ENCODE results near the gene CNOT11.

CNOT11 gene

GRCh38 chr2:101306410-101306809 lies 53.7 kb downstream of the CNOT11 start:
- CTCF ChIA-PET: interaction anchor here (1.5 kb wide), 1 partner anchor 10 kb away, joined by 3 read pairs; no protein-coding TSS in a partner anchor
- DNase-seq (ENCODE audit: low read depth, low spot score): no peak
- POLR2A ChIA-PET: interaction anchor here (1.3 kb wide), 1 partner anchor 10 kb away, joined by 3 read pairs; no protein-coding TSS in a partner anchor
- H3K4me3 ChIP-seq (ENCODE audit: low read depth, low read length): peak overlapping the region; percentile 84
- TF ChIP-seq, protein P1, sequence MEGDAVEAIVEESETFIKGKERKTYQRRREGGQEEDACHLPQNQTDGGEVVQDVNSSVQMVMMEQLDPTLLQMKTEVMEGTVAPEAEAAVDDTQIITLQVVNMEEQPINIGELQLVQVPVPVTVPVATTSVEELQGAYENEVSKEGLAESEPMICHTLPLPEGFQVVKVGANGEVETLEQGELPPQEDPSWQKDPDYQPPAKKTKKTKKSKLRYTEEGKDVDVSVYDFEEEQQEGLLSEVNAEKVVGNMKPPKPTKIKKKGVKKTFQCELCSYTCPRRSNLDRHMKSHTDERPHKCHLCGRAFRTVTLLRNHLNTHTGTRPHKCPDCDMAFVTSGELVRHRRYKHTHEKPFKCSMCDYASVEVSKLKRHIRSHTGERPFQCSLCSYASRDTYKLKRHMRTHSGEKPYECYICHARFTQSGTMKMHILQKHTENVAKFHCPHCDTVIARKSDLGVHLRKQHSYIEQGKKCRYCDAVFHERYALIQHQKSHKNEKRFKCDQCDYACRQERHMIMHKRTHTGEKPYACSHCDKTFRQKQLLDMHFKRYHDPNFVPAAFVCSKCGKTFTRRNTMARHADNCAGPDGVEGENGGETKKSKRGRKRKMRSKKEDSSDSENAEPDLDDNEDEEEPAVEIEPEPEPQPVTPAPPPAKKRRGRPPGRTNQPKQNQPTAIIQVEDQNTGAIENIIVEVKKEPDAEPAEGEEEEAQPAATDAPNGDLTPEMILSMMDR (IDR thresholded peaks at IDR 0.05; ENCODE audit: insufficient read depth, low read length, missing control alignments): no peak

GRCh38 chr2:101307503-101307902 lies 54.8 kb downstream of the CNOT11 start:
- peak overlapping the region; percentile 84 for H3K4me3 ChIP-seq (ENCODE audit: low read depth, low read length)
- no peak for DNase-seq (ENCODE audit: low read depth, low spot score)
- TF ChIP-seq, protein P1 (IDR thresholded peaks at IDR 0.05; ENCODE audit: insufficient read depth, low read length, missing control alignments): no peak
- ChIA-PET CTCF (no interaction called here), POLR2A (interaction anchor here (1.0 kb wide), 1 partner anchor 35 kb away, joined by 3 read pairs; no protein-coding TSS in a partner anchor)

- TF ChIP-seq, protein P1 (IDR thresholded peaks at IDR 0.05; ENCODE audit: insufficient read depth, low read length, missing control alignments): no peak
- no peak for DNase-seq (ENCODE audit: low read depth, low spot score)
- peak overlapping the region; percentile 84 for H3K4me3 ChIP-seq (ENCODE audit: low read depth, low read length)
- CTCF ChIA-PET: interaction anchor here (2.4 kb wide), 1 partner anchor 34 kb away, joined by 12 read pairs; no protein-coding TSS in a partner anchor
- POLR2A ChIA-PET: interaction anchor here (0.7 to 1.2 kb wide), 3 partner anchors 28 to 55 kb away, joined by 3 read pairs; partner anchors contain the start of gene CNOT11
These were observed 55.3 kb downstream of the CNOT11 start for GRCh38 chr2:101307950-101308431.

DNA sequence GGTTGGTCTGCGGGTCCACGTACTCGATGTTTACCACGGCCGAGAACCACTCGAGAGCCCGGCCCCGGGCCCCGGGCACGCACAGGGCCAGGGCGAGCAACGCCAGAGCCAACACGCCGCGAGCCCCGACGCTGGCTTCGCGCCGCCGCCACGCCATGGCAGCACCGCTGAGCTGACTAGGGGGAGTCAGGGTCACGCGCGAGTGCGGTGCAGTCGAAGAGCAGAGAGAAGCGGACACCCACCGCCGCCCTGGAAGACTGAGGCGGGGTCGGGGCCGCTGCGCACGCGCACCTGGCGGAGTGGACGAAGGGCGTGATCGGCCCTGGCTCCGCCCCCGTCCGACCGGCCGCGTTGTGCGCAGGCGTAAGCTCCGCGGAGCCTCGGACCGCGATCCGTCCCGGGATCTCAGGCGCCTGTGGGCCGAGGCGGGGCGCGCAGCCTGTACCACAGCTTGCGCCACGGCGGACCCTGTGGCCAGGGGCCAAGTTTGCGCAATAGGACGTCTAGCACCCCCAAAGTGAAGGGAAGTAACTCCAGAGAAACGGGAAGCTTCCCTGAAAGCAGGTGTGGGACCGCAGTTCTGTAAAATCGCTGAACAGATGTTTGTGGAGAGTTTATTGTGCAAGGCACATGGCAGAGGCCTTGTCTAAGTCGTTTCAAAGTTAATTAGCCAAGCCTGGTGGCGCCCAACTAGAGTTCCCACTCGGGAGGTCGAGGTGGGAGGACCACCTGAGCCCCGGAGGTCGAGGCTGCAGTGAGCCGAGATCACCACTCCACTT lies 55.9 kb downstream of the CNOT11 start, which contains the start of gene RNF149:
Gene RNF149 (minus strand): TSS at position 270 of the 779 bp plus-strand sequence. CDS start 113 bp downstream, at position 157.
- H3K4me3 ChIP-seq (ENCODE audit: low read depth, low read length): peak within 1 kb of the TSS; percentile 84
- POLR2A ChIA-PET: interaction anchor here (0.7 to 1.2 kb wide), 6 partner anchors 20 to 517 kb away, joined by 3 read pairs; partner anchors contain the start of gene CNOT11
- TF ChIP-seq, protein P1 (IDR thresholded peaks at IDR 0.05; ENCODE audit: insufficient read depth, low read length, missing control alignments): no peak
- no peak for DNase-seq (ENCODE audit: low read depth, low spot score)
- CTCF ChIA-PET: interaction anchor here (1.1 to 2.4 kb wide), 2 partner anchors 34 to 111 kb away, joined by 3 to 12 read pairs; no protein-coding TSS in a partner anchor

- H3K4me3 ChIP-seq (ENCODE audit: low read depth, low read length): no peak overlapping the region
- DNase-seq (ENCODE audit: low read depth, low spot score): no peak
- TF ChIP-seq, protein P1 (IDR thresholded peaks at IDR 0.05; ENCODE audit: insufficient read depth, low read length, missing control alignments): no peak
- ChIA-PET POLR2A (no interaction called here), CTCF (interaction anchor here (1.1 to 2.4 kb wide), 2 partner anchors 32 to 109 kb away, joined by 3 to 12 read pairs; no protein-coding TSS in a partner anchor)
These were observed 57.6 kb downstream of the CNOT11 start for GRCh38 chr2:101310090-101310833.
